NCI-H524 treated with DMSO at 0.1 percent for 48 hours (cell line): ENCODE data around the gene PDGFA.

ENCODE experiments used
- DNase-seq: peaks from one replicate; lab custom pipeline; 2025; lab: John Stamatoyannopoulos, UW

Gene PDGFA

DNA sequence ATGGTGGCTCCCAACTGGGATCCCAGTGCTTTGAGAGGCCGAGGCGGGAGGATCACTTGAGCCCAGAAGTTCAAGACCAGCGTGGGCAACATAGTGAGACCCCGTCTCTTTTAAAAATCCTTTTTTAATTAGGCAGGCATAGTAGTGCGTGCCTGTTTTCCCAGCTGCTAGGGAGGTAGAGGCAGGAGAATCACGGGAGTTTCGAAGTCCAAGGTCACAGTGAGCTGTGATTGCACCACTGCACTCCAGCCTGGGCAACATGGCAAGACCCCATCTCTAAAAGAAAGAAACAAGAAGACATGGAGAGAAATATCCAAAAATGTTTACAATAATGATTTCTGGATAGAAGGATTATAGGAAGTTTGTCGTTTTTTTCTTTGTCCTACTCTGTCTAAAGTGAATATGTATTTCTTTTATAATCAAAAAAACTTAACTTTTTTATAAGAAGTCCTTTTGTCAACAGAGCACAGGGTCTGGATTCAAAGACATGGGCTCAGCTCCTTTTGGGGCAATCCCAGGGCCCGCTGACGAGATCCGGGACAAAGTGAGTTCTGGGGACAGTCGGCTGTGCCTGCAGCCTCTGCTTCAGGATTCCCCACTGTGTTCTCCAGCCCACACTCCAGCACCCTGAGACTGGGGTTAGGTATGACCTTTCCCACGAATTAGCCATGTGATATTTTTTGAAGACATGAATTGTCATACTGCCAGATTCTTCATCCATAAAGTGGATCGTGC is 45.6 kb downstream of the PDGFA start:
- no peak for DNase-seq

DNA sequence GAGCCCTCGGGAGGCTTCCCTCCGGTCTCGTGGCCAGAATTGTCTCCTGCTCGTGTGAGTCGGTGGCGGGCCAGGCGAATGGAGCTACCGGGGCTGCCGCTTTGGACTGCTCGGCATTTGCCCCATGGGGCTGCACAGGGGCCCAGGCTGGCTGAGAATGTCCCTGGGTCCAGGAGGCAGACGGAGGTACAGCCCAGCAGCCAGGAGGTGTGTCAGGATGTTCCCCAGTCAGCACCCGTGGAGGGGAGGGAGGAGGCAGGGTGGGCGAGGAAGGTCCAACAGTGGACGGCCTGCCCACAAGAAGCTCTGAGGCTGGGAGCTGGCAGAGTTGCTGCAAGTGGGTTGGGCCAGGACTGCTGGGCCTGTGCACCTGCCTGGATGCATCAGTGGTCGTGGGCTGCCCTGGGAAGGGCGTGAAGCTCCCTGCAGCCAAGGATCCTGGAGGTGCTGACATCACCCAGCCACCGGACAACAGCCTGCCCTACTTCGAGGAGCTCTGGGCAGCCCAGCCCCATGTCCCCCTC is 46.4 kb downstream of the PDGFA start:
- no peak for DNase-seq

DNA sequence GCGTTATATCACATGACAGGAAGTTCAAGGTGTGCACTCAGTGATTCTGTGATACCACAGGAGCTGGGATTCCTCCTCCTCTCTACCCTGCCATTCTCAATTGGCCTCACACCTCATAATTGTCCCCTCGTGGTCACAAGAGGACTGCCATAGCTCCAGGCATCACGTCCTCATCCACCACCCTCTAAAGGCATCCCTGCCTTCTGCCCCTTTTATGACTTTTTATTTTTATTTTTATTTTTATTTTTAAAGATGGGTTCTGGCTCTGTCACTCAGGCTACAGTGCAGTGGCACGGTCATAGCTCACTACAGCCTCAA is 47.0 kb downstream of the PDGFA start:
- DNase-seq: no peak

DNA sequence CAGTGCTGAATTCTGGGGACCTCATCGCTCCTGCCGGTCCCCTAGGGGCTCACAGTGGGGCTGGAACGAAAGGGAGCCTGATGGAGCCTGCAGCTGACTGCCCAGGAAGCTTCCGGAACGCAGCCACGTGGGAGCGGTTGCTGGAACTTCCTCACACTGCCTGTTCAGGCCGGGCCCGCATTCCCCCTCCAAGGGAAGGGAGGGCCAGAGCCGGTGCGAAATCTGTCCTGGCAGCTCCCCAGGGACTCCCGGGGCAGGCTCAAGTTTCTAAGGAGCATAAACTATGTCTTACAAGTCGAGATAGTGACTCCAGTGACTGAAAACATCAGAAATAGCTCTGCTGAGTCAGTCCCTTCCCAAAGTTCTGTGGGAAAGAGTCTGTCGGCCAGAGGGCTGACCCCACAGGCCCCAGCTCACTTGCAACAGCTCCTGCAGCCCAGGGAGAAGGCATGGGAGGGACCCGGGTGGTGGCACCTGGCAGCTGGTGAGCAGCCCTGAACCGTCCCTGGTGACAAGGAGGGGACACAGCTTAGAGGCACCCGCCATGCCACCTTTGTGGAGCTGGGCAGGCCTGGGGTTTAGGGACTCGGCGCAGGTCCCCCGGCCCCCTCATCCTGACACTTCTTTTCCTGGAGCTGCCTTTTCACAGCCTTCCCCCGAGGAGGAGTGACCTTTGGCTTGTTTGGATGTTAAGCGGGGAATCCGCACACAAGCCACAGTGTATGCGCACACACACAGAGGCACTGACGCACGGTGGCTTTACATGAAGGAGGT is 47.6 kb downstream of the PDGFA start:
- DNase-seq: no peak

DNA sequence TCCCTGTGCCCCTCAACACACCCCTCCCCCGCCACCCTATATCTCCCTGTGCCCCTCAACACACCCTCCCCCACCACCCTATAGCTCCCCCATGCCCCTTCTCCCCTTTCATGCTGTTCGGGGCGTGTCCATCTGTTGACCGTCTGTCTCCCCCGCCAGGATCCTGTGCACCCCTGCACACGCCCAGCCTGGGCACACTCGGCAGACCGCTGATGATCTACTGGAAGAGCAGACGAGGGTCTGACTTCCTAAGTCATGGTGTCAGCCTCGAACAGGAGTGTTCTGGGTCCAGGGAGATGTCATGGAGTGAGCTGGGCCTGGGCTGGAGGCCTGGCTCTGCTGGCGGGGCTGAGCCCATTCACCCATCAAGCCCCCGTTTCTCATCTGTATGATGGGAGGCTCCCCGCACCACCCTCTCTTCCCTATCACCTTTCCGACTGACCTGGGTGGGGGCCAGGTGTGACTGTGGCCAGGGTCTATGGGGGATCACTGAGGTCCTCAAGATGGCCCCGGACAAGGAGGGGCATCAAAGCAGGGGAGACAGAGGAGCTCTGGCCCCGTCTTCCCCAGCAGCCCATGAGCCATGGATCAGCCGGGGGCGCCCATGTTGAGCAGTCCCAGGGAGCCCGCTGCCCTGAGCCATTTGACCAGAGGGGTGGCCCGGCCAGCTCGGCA is 48.3 kb downstream of the PDGFA start:
- DNase-seq: no peak

DNA sequence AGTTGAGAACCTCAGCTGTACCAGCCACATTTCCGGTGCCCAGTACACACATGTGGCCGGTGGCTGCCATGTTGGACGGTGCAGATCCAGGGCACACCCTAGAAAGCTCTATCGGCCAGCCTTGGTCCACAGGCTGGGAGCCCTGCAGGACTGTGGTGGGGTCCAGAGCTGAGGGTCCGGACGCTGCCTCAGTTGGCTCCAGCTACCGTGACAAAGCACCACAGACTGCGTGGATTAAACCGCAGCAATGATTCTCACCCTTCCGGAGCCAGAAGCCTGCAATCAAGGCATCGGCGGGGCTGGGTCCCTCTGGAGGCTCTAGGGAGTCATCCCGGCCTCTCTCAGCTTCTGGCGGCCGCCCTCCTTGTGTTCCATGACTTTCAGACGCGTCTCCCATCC is 50.1 kb downstream of the PDGFA start:
- DNase-seq: no peak

DNA sequence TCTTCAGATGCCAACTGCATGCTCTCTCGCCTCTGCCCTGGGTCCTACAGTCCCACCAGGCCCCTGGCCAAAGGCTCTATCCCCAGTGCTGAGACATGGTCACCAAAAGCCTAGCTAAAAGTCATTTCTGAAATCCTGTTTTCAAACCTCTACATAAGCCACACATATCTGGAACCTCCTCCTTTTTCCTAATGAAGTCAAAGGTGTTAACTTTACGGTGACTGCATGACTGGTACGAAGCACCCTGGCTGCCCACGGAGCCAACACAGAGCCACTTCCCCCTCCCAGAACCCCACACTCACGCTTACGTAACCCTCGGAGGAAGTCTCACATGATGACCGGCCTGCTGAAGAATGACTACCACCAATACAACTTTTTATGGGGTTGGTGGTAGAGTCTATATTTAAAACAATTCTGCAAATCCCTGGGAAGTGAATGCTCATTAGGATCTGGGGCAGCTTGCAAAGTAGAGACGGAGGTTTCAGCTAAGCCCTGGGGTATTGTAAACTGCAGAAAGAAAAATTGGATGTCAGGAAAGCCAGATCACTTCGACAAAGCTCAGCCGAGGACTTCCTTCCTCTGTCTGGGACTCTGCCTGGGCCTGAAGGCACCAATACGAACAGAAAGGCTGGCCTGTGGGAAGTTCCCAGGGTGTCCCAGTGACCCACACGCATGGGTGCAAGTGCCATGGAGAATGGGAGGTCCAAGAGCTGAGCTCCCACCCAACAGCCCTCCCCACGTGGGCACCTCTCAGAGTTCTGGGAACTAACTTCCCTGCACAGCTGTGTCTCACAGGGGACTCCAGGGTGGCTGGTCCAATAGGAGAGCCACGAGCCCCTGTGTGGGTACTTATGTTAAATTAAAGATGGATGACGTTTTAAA is 50.7 kb downstream of the PDGFA start:
- no peak for DNase-seq

DNA sequence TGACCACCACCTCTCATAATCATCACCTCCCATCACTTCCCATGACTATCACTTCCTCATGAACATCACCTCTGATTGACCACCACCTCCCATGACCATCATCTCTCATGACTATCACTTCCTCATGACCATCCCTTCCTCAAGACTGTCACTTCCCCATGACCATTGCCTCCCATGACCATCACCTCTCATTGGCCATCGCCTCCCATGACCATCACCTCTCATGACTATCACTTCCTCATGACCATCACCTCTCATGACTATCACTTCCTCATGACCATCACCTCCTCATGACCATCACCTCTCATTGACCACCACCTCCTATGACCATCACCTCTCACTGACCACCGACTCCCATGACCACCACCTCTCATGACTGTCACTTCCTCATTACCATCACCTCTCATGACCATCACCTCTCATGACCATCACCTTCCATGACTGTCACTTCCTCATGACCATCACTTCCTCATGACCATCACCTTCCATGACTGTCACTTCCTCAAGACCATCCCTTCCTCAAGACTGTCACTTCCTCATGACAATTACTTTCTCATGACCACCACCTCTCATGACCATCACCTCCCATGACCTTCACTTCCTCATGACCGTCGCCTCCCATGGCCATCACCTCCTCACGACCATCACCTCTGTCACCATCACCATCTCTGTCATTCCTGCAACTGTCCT is 51.6 kb downstream of the PDGFA start:
- DNase-seq: no peak

DNA sequence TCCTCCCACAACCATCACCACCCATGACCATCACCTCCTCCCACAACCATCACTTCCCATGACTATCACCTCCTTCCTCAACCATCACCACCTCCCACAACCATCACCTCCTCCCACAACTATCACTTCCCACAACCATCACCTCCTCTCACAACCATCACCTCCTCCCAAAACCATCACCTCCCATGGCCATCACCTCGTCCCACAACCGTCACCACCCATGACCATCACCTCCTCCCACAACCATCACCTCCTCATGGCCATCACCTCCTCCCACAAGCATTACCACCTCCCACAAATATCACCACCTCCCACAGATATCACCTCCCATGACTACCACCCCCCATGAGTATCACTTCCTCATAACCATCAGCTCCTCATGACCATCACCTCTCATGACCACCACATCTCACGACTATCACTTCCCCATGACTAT is 52.2 kb downstream of the PDGFA start:
- no peak for DNase-seq

DNA sequence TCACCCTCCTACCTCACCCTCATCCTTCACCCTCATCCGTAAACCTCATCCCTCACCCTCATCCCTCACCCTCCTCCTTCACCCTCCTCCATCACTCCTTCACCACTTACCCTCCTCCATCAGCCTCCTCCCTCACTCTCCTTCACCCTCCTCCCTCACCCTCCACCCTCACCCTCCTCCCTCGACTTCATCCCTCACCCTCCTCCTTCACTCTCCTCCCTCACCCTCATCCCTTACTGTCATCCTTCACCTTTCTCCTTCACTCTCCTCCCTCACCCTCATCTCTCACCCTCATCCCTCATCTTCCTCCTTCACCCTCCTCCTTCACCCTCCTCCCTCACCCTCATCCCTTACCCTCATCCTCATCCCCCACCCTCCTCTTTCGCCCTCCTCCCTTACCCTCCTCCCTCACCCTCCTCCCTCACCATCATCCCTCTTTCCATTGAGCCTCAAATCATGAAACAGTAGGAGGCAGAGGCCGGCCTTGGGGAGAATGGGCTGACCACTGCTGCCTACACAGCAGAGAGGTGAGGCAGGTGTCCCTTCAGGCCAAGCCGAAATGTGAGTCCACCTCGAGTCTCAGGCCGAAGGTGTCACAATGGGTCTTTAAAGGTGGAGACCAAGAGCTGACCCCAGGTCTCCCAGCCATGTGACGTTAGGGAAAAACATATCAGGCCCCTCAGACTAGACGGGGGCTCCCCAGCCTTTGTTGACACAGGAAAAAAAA is 53.0 kb downstream of the PDGFA start:
- DNase-seq: no peak

DNA sequence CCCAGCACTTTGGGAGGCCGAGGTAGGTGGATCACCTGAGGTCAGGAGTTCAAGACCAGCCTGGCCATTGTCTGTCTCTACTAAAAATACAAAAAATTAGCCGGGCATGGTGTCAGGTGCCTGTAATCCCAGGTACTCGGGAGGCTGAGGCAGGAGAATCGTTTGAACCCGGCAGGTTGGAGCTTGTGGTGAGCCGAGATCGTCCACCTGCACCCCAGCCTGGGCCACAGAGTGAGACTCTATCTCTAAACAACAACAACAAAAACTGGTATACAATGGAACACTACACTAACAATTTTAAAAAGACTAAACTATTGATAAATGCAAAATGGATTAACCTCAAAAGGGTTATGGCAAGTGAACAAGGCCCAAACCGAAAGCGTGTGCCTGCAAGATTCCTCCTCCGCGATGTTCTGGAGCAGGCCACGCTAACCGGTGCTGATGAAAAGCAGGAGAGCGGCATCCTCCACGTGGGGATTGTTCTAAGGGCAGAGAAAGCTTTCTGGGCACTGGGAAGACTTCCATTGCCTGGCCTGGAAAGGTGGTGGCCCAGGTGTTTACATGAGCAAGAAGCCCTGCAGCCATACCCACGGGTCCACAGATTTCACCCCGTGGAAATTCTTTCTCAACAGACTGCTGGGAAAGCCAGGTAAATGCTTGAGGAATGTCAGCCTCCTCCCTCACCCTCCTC is 53.8 kb downstream of the PDGFA start:
- DNase-seq: no peak

GRCh38 chr7:464454-465401 is 54.9 kb downstream of the PDGFA start:
- DNase-seq: no peak

GRCh38 chr7:463817-464453 is 55.7 kb downstream of the PDGFA start:
- DNase-seq: no peak

DNA sequence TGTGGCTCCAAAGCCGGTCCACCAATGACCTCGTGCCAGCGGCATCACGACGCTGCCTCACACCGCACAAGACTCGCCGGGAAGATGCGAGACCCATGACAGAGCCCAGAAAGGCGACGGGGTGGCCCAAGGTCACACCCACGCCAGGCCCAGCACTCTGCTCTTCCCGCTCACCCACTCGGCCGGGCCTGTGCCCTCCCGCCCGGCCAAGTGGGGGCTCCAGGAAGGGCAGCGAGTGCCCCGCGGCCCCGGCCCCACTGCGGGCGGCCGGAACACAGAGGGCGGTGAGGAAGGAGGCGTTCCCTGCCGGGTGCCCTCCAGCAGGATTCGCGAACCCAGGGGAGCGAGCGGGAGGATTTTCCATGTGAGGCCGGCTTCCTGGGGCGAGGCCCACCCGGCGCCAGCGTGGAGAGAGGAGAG is 56.3 kb downstream of the PDGFA start:
- no peak for DNase-seq

GRCh38 chr7:462173-463103 is 57.2 kb downstream of the PDGFA start:
- DNase-seq: no peak

DNA sequence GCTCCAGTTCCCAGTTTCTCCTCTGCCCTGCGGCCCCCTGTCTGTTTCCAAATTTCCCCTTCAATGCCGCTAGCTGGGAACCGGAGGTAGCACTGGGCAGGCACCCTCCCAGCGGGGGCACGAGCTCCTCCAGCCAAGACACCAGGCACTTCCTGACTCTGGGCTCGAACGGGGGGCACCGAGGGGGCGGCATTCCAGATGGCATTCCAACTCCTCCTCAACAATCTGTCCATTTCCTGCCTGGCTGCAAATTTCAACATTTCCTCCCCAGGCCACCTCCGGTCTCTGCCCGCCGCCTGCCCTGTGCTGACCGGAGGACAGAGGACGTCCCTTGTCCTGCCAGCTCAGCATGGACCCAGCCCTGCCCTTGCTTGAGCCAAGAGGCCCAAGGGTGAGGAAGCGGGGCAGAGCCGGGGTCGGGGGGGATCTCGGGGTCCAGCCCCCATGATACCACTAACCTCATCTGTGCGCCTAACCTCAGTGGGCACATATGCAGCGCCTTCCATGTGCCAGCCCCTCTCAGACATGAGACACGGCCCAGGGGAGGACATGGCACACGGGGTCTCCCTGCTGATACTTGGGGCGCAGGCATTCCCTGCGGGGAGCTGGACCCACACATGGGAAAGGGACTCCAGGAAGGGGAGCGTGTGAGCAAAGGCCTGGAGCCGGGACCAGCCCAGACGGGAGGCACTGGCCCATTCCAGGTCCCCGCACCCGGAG is 58.0 kb downstream of the PDGFA start:
- DNase-seq: no peak

- DNase-seq: no peak
Measured at GRCh38 chr7:461117-461452, 58.6 kb downstream of the PDGFA start.
